ENCODE results near the gene C2orf68. TPM values are rescaled to one million over a fixed set of nuclear protein-coding genes. Genes with fewer than 3 reads are reported as not detected.
"Not testable (repeated sequence)": the region's sequence is repeated elsewhere in the genome, so short reads cannot be mapped to it uniquely, and the experiment has no call there.

C2orf68 gene
- total and polyA plus RNA-seq, 7 donors, result 10.6 to 23.0 (median 13.0) TPM

GRCh38 chr2:85621338-85621737 lies 9.5 kb upstream of the C2orf68 start:
- no peak for DNase-seq
- Histone ChIP-seq H3K9me3 (no peaks in the 10 kb centered on the region), H3K4me1 (peaks cover 0 to 17% (median 17%) of the 10 kb centered on the region in 4 donors), H3K27me3 (no peaks in the 10 kb centered on the region), H3K27ac (no peak overlapping the region), H3K36me3 (peaks cover 26 to 78% (median 42%) of the 10 kb centered on the region in 4 donors), H3K4me3 (no peak overlapping the region)
- intact Hi-C loops (cut with DNase I), result no loop called here
- no peak for TF ChIP-seq CTCF (IDR thresholded peaks at IDR 0.05)
- no peak for TF ChIP-seq POLR2AphosphoS5 (IDR thresholded peaks at IDR 0.05)
- no peak for TF ChIP-seq EP300 (IDR thresholded peaks at IDR 0.05)
- no peak for TF ChIP-seq POLR2A (IDR thresholded peaks at IDR 0.05)
- WGBS, 2 donors, result 63 to 89% methylated on average over 1 of the region's 1 CpG

GRCh38 chr2:85619617-85620016 lies 7.8 kb upstream of the C2orf68 start:
- H3K36me3 ChIP-seq, result peaks cover 13 to 61% (median 27%) of the 10 kb centered on the region in 4 donors
- TF ChIP-seq POLR2A (IDR thresholded peaks at IDR 0.05) (no peak), CTCF (IDR thresholded peaks at IDR 0.05) (no peak), EP300 (IDR thresholded peaks at IDR 0.05) (no peak), POLR2AphosphoS5 (IDR thresholded peaks at IDR 0.05) (no peak)
- H3K4me1 ChIP-seq, result peaks cover 0 to 21% (median 19%) of the 10 kb centered on the region in 4 donors
- 85 to 95% methylated on average over 6 of the region's 6 CpGs for WGBS, 2 donors
- no peaks in the 10 kb centered on the region for H3K9me3 ChIP-seq
- DNase-seq, result no peak
- intact Hi-C loops (cut with DNase I), result no loop called here
- no peak overlapping the region for H3K4me3 ChIP-seq
- H3K27ac ChIP-seq, result no peak overlapping the region
- H3K27me3 ChIP-seq, result no peaks in the 10 kb centered on the region

GRCh38 chr2:85617723-85618122 lies 5.9 kb upstream of the C2orf68 start:
- H3K27ac ChIP-seq; H3K9me3 ChIP-seq; H3K4me3 ChIP-seq; intact Hi-C loops (cut with DNase I); DNase-seq; H3K27me3 ChIP-seq: not testable (repeated sequence)
- 84 to 86% methylated on average over 5 of the region's 5 CpGs for WGBS, 2 donors
- Histone ChIP-seq H3K36me3 (peaks cover 2 to 42% (median 13%) of the 10 kb centered on the region in 4 donors), H3K4me1 (peaks cover 0 to 21% (median 19%) of the 10 kb centered on the region in 4 donors)

- H3K36me3 ChIP-seq, result peaks cover 0 to 19% (median 3%) of the 10 kb centered on the region in 4 donors
- 92 to 94% methylated on average over 17 of the region's 17 CpGs for WGBS, 2 donors
- intact Hi-C loops (cut with DNase I), result no loop called here
- DNase-seq, result no peak
- peak overlapping the region in 2 of 4 donors; percentile 84 to 97 for H3K4me3 ChIP-seq
- peaks cover 0 to 32% (median 31%) of the 10 kb centered on the region in 4 donors for H3K4me1 ChIP-seq
- H3K9me3 ChIP-seq, result no peaks in the 10 kb centered on the region
- peak overlapping the region; percentile 88 to 94 (median 92) for H3K27ac ChIP-seq
- TF ChIP-seq CTCF (IDR thresholded peaks at IDR 0.05), result no peak
- TF ChIP-seq EP300 (IDR thresholded peaks at IDR 0.05), result no peak
- no peak for TF ChIP-seq POLR2AphosphoS5 (IDR thresholded peaks at IDR 0.05)
- no peak for TF ChIP-seq POLR2A (IDR thresholded peaks at IDR 0.05)
- H3K27me3 ChIP-seq, result no peaks in the 10 kb centered on the region
These were observed 3.5 kb upstream of the C2orf68 start for GRCh38 chr2:85615413-85615728.

- H3K27me3 ChIP-seq; intact Hi-C loops (cut with DNase I); H3K27ac ChIP-seq; DNase-seq; H3K4me3 ChIP-seq; H3K9me3 ChIP-seq: not testable (repeated sequence)
- Histone ChIP-seq H3K4me1 (peaks cover 0 to 37% (median 33%) of the 10 kb centered on the region in 4 donors), H3K36me3 (peaks cover 0 to 13% (median 3%) of the 10 kb centered on the region in 4 donors)
- 95% methylated on average over 7 of the region's 7 CpGs for WGBS, 2 donors
These were observed 2.9 kb upstream of the C2orf68 start for GRCh38 chr2:85614757-85615156.
